ENCODE data around the gene TAF15. TPM values are rescaled to one million over a fixed set of nuclear protein-coding genes. Genes with fewer than 3 reads are reported as not detected.

Gene TAF15
- polyA plus RNA-seq, 1 donor from 2014 or later = 45.8 TPM

GRCh38 chr17:35842239-35842638 lies 33.0 kb downstream of the TAF15 start:
- no peak overlapping the region for H3K9ac ChIP-seq (ENCODE audit: low read length)
- no peak overlapping the region for H2AFZ ChIP-seq (ENCODE audit: low read depth, low read length)
- no peak overlapping the region for H3K27ac ChIP-seq (ENCODE audit: low read length)
- H3K4me2 ChIP-seq (ENCODE audit: low read length) = no peak overlapping the region
- TF ChIP-seq POLR2AphosphoS5 (IDR thresholded peaks at IDR 0.05) (no peak), CTCF (IDR thresholded peaks at IDR 0.05; ENCODE audit: poor library complexity, severe bottlenecking) (no peak), EZH2 (IDR thresholded peaks at IDR 0.05; ENCODE audit: borderline replicate concordance, insufficient read depth, low read length, poor library complexity, severe bottlenecking) (no peak), EP300 (conservative IDR thresholded peaks at IDR 0.05; ENCODE audit: poor library complexity, severe bottlenecking) (no peak), TAF1 (IDR thresholded peaks at IDR 0.05; ENCODE audit: low read depth) (no peak), MXI1 (conservative IDR thresholded peaks at IDR 0.05; ENCODE audit: poor library complexity, severe bottlenecking) (no peak), REST (IDR thresholded peaks at IDR 0.05; ENCODE audit: borderline replicate concordance) (no peak), RAD21 (conservative IDR thresholded peaks at IDR 0.05) (no peak), SMC3 (conservative IDR thresholded peaks at IDR 0.05; ENCODE audit: poor library complexity) (no peak)
- no peaks in the 10 kb centered on the region for H4K20me1 ChIP-seq (ENCODE audit: insufficient read depth)
- H3K4me3 ChIP-seq (ENCODE audit: low read length) = no peak overlapping the region
- no peaks in the 10 kb centered on the region for H3F3A ChIP-seq (ENCODE audit: insufficient read depth, low read length, poor library complexity, severe bottlenecking)
- H3K9me3 ChIP-seq (ENCODE audit: low read length) = no peaks in the 10 kb centered on the region
- peaks cover 10% of the 10 kb centered on the region for H3K36me3 ChIP-seq (ENCODE audit: insufficient read depth, low read length)
- no peaks in the 10 kb centered on the region for H3K27me3 ChIP-seq (ENCODE audit: insufficient read depth, low read depth, low read length)
- H3K79me2 ChIP-seq (replicated peaks; ENCODE audit: insufficient read depth, low read length) = no peaks in the 10 kb centered on the region
- no peaks in the 10 kb centered on the region for H3K9me2 ChIP-seq (ENCODE audit: insufficient read depth, low read length)

GRCh38 chr17:35843698-35844097 lies 34.4 kb downstream of the TAF15 start:
- no peaks in the 10 kb centered on the region for H3K27me3 ChIP-seq (ENCODE audit: insufficient read depth, low read depth, low read length)
- no peak overlapping the region for H3K4me2 ChIP-seq (ENCODE audit: low read length)
- no peaks in the 10 kb centered on the region for H3K79me2 ChIP-seq (replicated peaks; ENCODE audit: insufficient read depth, low read length)
- H3K9me3 ChIP-seq (ENCODE audit: low read length) = no peaks in the 10 kb centered on the region
- H2AFZ ChIP-seq (ENCODE audit: low read depth, low read length) = no peak overlapping the region
- no peak overlapping the region for H3K4me3 ChIP-seq (ENCODE audit: low read length)
- no peak overlapping the region for H3K9ac ChIP-seq (ENCODE audit: low read length)
- TF ChIP-seq RAD21 (conservative IDR thresholded peaks at IDR 0.05) = no peak
- TF ChIP-seq REST (IDR thresholded peaks at IDR 0.05; ENCODE audit: borderline replicate concordance) = no peak
- TF ChIP-seq SMC3 (conservative IDR thresholded peaks at IDR 0.05; ENCODE audit: poor library complexity) = no peak
- TF ChIP-seq POLR2AphosphoS5 (IDR thresholded peaks at IDR 0.05) = no peak
- no peak for TF ChIP-seq TAF1 (IDR thresholded peaks at IDR 0.05; ENCODE audit: low read depth)
- no peaks in the 10 kb centered on the region for H3K36me3 ChIP-seq (ENCODE audit: insufficient read depth, low read length)
- H4K20me1 ChIP-seq (ENCODE audit: insufficient read depth) = no peaks in the 10 kb centered on the region
- no peak overlapping the region for H3K27ac ChIP-seq (ENCODE audit: low read length)
- no peaks in the 10 kb centered on the region for H3F3A ChIP-seq (ENCODE audit: insufficient read depth, low read length, poor library complexity, severe bottlenecking)
- no peaks in the 10 kb centered on the region for H3K9me2 ChIP-seq (ENCODE audit: insufficient read depth, low read length)
